T-helper 1 cell (primary cell): Measurements from ENCODE around the gene DPYD.

Experiments
- DNase-seq, 5 donors: peaks; one replicate each; pipeline ENCODE4 v3.0.0-alpha.2; 2012 to 2020

Gene DPYD

DNA sequence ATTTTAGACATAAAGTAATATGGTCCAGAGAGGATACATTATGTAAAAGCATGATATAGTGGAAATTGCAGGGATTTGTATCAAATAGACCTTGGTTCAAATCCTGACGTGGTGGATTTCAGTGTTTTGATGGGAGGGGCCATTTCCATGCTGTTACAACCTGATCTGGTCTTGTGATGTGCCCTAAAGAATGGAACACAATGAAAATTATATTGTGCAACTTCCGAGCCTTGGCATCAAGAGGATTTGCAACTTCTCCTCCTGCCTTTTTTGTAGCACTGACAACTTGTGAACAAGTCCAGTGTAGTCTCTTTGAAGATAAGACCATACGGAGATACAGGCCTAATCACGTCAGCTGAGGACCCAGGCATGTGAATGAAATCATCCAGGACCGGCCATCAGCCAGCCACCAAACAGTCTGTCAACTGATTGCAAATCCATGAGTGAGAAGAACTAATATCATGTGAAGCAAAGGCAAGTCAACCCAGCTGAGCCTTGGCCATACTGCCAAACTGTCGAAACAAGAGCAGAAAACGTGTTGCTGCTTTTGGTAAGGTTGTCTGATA, 412.1 kb downstream of the DPYD start:
- no peak for DNase-seq

- DNase-seq = no peak
These were observed 413.0 kb downstream of the DPYD start for GRCh38 chr1:97507863-97508262.

DNA sequence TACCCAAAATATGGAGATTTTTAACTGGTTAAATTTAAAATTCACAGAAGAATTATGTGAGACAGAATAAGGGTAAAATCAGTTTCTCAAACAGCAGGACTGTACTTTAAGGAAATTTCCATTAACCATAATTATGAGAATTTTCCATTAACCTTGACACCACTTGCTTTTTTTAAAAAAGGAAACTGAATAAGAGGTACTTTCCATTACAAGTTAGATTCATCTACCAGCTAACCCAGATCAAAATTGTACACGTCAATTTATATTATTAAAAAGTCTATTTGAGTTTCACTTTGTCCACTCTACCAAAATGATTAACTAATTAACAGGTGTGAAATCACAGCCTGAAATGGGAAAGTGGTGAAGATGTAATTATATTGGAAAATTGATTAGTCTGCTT, 414.5 kb downstream of the DPYD start:
- no peak for DNase-seq

DNA sequence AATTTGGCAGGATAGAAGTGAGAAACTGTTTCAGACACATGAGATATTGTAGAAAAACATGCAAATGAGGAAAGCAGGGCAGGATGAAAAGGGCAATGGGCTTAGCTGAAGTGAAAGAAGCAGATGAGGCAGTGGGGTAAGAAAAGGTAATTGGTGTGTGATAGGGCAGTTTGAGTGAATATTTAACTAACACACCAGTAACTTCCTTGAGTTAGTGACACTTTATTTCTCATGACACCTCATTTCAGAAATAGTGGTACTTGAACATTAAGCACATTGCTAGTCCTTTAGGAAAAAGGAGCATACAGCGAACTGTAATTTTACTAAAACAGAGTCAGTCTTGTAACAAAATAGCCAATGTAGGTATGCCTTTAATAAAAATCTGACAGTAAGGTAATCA, 415.0 kb downstream of the DPYD start:
- no peak for DNase-seq

DNA sequence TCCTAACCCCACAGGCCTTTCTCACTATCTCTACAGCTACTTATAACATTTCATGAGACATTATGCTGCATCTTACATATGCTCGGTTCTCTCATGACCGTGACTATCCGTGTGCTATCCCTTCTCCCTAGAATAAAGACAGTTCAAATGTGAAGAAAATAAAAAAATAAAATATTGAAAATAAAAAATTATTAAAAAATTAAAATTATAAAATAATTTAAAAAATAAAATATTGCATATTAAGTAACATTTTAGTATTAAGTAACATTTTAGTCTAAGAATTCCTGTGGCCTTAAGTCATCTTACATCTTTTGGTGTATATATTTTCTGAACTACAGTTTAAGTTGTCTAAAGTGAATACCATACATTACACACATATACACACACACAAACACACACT, 415.5 kb downstream of the DPYD start:
- DNase-seq = no peak

DNA sequence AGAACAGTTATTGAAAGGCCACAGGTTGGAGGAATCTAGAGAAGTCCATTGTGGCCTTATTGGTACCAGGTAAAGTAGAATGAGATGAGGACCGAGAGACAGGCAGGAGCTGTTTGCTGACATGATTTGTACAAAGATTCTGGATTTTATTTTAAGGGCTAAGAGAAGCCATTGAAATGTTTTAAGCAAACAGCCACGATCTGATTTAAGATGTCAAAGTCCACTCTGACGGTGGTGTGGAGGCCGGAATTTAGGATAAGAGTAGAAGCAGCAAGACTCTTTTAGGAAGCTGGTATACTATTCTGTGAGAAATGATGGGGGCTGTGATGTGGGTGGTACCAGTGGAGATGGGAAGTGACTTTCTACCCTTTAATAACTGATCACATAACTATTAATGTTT, 418.5 kb downstream of the DPYD start:
- DNase-seq = no peak

DNA sequence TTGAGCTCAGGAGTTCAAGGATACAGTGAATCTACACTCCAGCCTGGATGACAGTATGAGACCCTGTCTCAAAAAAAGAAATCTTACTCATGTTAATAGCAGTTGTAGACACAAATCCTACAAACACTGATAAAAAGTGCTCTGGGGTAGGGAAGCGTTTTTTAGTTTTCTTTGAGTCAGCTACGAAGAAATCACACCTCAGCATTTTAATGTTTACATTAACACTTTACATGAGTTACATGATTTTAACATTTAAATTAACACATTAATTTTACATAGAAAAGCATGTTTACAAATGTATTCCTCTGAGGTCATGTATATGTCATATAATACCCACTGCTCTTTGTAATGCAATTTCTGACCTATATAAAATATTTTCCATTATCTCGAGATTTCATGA, 419.2 kb downstream of the DPYD start:
- no peak for DNase-seq

DNA sequence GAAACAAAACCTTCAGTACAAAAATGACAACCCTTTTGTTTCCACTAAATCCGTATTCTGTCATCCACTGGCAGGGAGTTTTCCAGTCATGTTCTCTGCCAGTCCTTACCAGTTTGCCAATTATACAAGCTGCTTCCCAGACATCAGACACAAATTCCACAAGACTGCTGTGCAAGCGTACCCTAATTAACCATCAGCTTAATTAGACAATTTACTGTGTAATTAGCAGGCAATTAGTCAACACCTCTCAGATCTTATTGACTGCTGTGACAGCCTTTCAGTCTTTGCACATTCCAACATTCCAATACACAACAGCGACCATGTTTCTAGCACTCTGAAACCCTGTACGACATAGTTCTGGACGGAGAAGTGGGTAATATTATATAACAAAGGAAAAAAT, 420.1 kb downstream of the DPYD start:
- no peak for DNase-seq

- no peak for DNase-seq
These were observed 421.2 kb downstream of the DPYD start for GRCh38 chr1:97499667-97500066.

DNA sequence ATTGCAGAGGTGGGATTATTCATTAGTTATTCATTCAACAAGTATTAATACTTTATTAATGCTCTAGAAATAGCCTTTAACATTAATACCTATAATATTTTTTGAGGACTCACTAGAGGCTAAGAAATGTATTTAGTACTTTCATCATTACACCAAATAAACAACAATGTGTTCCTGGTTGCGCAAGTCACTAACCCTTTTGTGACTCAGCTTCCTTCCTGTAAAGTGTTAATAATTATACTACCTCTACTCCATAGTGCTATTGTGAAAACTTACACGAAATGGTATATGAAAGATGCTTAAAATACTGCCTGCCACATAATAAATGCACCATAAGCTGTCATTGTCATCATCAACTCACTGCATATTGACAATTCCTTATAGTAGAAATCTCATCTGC, 431.0 kb downstream of the DPYD start:
- peak in 1 of 5 donors; percentile 34 for DNase-seq

GRCh38 chr1:97488530-97488929, 432.3 kb downstream of the DPYD start:
- no peak for DNase-seq

- DNase-seq = no peak
These were observed 438.8 kb downstream of the DPYD start for GRCh38 chr1:97482022-97482421.

- DNase-seq = no peak
These were observed 453.4 kb downstream of the DPYD start for GRCh38 chr1:97467445-97467844.

DNA sequence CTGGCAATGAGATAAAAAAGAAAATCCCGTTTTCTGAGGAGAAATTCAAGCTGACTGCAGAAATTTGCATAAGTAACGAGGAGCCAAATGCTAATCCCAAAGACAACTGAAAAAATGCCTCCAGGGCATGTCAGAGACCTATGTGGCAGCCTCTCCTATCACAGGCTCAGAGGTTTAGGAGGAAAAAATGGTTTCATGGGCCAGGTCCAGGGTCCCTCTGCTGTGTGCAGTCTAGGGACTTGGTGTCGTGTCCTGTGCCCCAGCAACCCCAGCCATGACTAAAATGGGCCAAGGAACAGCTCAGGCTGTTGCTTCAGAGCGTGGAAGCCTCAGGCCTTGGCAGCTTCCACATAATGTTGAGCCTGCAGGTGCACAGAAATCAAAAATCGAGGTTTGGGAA, 456.5 kb downstream of the DPYD start:
- DNase-seq = no peak

DNA sequence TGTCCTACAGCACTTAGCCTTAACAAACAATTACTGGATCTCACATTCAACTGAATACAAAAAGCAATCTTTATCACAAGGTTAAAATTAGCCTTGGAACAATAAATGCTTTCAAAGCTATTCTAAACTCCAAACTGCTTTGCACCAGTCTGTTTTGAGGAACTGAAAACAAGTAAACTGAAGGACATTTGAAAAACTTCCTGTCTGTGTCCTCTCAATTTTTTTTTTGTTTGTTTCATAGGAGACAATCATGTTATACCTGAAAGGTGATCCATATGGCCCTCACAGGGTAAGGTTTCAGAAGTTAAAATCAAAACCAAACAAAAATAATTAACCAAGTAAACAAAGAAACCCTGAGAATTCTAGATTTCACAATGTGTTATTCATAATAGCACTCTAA, 459.1 kb downstream of the DPYD start:
- DNase-seq = no peak

- DNase-seq = no peak
These were observed 463.3 kb downstream of the DPYD start for GRCh38 chr1:97457446-97458089.

DNA sequence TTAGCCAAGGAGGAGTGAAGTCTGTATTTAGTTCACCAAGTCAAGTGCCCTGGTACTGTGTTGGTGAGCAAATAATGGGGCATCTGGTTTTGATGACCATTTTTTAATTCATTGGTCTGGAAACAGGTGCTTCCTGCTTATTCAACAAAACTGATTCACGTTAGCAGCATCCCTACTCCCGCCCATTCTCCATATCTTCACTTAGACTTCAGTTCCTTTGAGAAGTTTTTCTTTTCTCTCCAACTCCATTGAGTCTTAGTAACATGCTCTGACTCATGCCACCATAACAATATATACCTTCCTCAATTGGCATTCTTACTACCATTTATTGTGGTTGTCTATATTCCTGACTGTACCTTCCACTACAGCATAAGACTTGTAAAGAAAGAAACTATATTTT, 468.9 kb downstream of the DPYD start:
- no peak for DNase-seq

- DNase-seq = no peak
These were observed 469.6 kb downstream of the DPYD start for GRCh38 chr1:97451046-97451826.

GRCh38 chr1:97441966-97442365, 478.9 kb downstream of the DPYD start:
- no peak for DNase-seq

- DNase-seq = no peak
These were observed 487.0 kb downstream of the DPYD start for GRCh38 chr1:97433824-97434177.

- DNase-seq = no peak
These were observed 487.6 kb downstream of the DPYD start for GRCh38 chr1:97433094-97433823.

DNA sequence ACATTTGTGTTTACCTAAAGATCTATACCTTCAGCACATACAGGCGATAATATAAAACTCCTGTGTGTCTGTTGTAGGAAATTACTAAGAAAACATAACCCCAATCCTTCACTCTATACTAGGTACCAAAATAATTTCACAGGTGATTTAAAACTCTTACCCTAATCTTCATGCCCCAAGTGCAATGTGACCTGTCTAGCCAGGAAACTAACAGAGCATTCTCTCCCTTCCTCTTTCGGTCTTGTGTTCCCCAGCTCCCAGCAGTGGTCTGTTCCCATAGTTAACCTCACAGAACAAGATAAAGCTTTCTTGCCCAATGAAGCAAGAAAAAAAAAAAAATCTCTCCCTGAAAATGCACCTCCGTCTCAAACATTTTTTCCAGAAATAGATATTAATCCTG, 493.5 kb downstream of the DPYD start:
- DNase-seq = no peak

DNA sequence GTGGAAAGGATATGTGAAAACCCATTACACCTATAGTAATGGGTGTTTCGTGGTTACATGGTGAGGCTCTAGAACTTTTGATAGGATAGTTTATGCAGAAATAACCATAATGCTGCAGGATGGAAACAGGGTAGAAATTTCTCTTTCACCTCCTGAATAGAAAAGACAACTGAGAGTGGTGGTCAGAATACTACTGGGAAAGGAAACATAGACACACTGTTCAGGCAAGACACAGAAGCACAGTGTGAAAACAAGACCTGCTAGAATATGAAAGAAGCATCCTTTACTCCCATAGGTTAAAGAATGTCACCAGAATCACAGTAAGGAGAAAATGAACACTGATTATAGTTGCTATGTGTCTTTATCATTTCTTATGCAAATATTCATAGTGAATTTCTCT, 496.6 kb downstream of the DPYD start:
- DNase-seq = no peak

DNA sequence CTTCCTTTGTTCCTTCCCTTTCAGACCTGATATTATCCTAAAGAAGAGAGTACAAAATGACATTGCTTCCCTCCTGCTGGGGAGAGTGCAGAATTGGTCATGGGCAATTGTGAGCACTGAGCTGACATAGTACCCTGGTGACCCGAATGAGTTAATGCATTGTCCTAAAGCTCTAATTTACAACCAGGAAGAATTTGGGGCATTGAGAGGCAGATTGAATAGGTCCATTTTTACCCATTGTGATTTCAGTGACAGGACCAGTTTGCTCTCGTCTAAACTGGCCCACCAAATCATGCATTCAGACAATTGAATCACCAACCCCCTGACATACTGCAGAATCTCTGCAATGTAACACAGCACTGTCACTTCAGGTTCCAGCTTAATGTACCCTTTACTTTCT, 497.4 kb downstream of the DPYD start:
- no peak for DNase-seq
